Skeletal muscle cell (primary cell): Measurements from ENCODE around the gene LBX2.
"Not testable (repeated sequence)": the region's sequence is repeated elsewhere in the genome, so short reads cannot be mapped to it uniquely, and the experiment has no call there.

Source experiments
- DNase-seq: peaks from one replicate; pipeline ENCODE4 v3.0.0-alpha.2; 2010; ENCODE audit warnings: low read depth
- H3K4me3 ChIP-seq: 2 replicates; pipeline ENCODE4 v1.5.1; 2011; ENCODE audit warnings: low read depth, mild to moderate bottlenecking, control low read depth, low read length, moderate library complexity

The LBX2 gene

DNA sequence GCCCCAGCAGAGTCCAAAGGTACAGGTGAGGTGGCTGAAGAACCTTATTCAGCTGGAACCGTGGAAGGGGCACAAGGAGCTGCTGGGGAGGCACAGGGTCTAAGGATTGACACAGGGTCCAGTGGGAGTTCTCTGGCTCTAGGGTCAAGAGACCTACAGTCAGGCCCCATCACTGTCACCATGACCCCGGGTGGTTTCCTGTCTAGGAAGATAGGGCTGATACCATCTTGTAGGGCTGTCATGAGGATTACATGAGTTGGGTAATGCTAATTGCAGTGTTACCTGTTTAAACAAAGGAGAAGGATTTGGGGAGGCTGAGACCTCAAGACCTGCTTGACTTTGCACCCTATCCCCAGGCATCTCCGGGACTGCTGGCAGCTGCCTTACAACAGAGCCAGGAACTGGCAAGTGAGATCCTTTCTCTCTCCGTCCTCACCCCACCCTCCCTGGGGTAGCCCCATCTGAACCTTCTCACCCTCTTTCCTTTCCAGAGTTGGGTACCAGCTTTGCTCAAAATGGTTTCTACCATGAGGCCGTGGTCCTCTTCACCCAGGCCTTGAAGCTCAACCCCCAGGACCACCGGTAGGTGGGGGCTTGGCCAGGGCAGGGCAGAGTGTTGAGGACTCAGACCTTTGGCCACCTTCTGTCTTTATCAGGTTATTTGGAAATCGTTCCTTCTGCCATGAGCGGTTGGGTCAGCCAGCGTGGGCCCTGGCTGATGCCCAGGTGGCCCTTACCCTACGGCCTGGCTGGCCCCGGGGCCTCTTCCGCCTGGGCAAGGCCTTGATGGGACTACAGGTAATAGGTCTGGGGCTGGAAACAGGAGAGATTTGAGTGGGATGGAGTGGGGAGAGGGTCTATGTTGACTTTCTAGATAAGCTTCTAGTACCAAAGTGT lies 7.5 kb downstream of the LBX2 start:
- DNase-seq: no peak
- no peak overlapping the region for H3K4me3 ChIP-seq

DNA sequence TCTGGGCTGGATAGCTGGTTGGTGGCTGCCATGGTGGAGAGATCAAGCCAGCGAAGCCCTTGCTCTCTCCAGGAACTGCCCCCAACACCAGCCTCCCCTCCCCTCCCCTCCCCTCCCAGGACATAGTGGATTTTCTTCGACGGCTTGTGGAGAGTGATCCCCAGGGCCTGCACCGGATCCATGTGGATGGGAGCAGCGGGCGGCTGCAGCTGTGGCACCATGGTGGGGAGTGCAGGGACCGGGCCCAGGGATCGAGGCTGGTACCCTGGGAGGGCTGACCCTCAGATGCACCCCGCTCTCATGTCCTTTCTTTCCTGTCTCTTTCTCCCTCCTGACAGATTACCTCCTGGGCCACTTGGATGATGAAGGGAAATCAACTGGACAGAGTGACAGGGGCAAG lies 9.5 kb downstream of the LBX2 start:
- no peak for DNase-seq
- H3K4me3 ChIP-seq: no peak overlapping the region

DNA sequence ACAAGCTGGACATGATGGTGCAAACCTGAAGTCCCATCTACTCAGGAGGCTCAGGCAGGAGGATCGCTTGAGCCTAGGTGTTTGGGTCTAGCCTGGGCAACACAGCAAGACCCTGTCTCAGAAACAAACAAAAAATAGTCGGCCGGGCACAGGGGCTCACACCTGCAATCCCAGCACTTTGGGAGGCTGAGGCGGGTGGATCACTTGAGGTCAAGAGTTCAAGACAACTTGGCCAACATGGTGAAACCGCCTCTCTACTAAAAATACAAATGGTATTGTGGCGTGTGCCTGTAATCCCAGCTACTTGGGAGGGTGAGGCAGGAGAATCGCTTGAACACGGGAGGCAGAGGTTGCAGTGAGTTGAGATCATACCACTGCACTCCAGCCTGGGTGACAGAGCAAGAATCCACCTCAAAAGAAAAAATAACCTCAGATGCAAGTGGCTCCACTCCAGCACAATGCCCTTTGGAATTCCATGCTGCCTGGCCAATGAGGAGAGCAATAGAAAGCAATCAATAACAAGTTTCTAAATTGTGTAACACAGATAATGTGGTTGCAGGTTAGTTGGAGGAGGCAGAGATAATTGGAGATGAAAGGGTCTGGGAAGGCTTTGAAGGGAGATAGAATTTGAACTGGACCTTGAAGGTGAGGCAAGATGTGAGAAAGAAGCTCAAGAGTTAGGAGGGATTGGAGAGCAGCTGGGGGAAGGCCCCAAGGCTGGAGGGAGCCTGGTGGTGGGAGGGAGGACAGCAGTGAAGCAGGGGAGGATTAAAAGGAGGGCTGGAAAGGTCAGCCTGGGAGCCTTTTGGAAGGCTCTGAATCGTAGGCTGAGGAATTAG lies 10.5 kb downstream of the LBX2 start:
- DNase-seq: no peak
- no peak overlapping the region for H3K4me3 ChIP-seq

DNA sequence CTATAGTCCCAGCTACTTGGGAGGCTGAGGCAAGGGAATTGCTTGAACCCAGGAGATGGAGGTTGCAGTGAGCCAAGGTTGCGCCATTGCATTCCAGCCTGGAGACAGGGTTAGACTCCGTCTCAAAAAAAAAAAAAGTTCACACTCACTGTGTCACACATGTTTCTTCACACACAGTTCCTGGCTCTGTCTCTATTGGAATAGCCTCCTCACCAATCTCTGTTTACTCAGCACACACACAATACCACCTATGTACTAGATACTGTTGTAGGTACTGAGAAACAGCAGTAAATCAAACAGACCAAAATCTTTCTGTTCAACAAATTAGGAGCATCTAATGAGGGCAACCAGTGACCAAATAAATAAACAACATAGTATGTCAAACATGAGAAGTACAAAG lies 13.3 kb downstream of the LBX2 start:
- H3K4me3 ChIP-seq: no peak overlapping the region
- no peak for DNase-seq

DNA sequence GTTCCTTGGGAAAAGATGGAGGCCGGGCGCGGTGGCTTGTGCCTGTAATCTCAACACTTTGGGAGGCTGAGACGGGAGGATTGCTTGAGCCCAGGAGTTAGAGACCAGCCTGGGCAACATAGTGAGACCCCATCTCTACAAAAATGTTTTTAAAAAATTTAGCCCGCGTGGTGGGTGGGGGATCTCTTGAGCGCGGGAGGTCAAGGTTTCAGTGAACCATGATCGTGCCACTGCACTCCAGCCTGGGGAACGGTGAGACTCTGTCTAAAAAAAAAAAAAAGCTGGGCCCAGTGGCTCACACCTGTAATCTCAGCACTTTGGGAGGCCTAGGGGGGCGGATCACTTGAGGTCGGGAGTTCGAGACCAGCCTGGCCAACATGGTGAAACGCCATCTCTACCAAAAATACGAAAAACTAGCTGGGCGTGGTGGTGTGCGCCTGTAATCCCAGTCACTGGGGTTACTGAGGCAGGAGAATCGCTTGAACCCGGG lies 15.7 kb downstream of the LBX2 start:
- DNase-seq: not testable (repeated sequence)
- peak overlapping the region; percentile 90 for H3K4me3 ChIP-seq

DNA sequence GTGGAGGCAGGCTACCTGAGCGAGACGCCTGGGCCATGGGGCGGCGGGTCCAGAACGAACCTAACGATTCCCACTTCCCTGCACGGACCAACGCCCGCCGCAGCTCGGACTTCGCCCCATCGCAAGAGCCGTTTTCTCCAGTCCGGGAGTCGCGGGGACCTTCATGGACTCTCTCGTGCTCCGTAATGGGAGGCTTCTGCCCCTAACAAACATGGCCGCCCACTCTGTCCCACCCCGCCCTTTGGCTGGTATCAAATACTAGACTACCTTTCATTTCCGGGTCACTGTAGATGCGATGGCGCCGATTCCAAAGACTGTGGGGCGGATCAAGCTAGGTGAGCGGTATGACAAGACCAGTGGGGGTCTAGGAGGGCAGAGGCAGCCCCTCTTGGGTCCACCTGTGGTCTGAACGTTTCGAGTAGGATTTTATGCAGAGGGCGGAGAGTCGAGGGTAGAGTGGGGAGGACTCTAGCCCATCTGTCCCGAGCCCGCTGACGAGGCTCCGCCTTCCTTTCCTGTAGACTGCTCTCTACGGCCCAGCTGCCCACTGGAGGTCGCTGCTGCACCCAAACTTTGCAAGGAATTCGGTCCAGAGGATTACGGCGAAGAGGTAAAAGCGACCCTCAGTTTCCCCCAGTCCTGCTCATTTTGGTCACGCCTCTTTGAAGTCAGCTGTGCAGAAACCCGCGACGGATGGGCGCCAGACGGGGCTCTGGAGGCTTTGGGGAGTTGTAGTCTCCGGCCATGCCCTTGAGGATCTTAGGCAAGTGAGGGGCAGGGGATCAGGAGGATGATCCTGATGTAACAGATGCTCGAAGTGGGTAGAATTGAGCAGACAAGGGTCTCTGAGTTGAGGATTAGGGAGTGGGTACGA lies 16.4 kb downstream of the LBX2 start, which contains the start of the genes CCDC142 and TTC31:
Gene CCDC142, minus strand, starts transcription at position 198 of the 874 bp plus-strand sequence. Its CDS starts 161 bp downstream, at position 37.
Gene TTC31, plus strand, starts transcription at position 281 of the 874 bp plus-strand sequence. Its CDS starts 15 bp downstream, at position 296.
- H3K4me3 ChIP-seq: peak within 1 kb of the TSS; percentile 90

DNA sequence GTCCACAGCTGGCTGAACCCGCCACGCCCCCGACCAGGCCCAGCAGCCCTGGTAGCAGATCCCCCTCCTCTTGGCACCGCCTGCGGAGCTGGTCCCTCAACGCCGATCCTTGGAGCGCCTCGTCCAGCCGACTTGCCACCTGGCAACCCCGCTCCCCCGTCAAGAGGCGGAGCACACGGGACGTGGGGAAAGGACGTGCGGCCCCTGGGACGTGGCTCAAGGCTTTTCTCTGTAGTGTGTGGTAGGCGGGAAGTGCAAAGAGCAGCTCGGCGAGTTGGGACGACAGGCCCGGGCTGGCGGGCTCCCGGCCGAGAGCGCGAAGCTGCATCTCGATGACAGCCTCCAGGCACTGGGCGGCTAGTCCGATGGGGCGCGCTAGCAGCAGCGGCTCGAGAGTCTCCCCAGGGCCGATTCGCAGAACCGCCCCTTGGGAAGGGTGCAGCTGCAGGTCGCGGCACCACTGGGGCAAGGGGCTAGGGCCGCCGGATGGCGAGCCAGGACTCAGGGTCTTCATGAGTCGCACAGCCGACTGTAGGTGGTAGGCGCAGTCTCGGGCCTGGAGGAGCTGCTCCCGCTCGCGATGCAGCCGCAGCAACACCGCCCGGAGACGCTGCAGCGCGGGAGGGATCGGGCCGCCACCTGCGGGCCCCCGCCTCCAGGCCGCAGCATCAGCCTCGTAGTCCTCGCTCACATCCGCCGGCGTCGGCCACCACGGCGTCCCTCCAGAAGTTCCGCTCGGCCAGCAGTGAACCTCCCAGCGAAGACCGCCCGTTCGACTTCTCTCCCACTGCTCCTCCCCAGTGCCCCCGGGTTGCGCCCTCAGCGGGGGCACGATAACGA lies 17.2 kb downstream of the LBX2 start:
- H3K4me3 ChIP-seq: peak overlapping the region; percentile 90
- no peak for DNase-seq

More for the DNA sequence above, 16.4 kb downstream of the LBX2 start, which contains the start of the genes CCDC142 and TTC31:
- DNase-seq: peak; percentile 75

DNA sequence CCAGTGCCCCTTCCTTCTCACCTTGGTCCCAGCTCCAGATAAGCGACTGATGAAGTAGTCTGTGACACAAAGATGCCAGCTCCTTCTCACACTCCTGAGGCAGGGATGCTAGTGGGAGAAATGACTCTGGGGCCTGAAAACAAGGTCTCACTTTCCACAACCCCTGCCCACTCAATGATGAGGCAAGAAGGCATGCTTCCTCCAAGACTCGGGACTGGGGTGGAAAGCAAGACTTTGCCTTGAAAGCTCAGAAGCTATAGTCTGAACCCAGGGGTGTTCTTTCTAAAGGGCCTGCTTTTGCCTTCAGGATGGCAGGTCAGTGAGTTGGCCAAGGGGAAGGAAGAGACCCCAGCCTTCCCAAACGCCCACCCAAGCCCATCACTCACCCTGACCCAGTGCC lies 18.0 kb downstream of the LBX2 start:
- no peak for DNase-seq
- H3K4me3 ChIP-seq: peak overlapping the region; percentile 90

DNA sequence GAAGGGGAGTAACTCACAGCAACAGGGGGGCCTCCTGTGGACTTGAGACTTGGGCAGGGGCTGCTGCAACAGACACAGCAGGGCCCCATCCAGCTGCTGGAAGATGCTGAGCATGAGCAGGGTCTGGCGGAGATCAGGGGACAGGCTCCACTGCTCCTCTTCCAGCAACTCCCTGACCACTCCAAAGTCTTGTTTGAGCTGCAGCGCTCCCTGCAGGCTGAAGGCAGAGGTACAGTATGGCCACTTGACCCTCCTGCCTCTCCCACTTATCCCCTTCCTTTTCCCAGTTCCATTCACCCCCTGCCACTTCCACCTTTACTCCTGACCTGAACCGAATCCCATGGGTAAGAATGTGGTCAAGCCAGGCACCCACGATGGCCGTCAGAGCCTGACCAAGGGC lies 24.5 kb downstream of the LBX2 start:
- H3K4me3 ChIP-seq: no peak overlapping the region
- DNase-seq: no peak

DNA sequence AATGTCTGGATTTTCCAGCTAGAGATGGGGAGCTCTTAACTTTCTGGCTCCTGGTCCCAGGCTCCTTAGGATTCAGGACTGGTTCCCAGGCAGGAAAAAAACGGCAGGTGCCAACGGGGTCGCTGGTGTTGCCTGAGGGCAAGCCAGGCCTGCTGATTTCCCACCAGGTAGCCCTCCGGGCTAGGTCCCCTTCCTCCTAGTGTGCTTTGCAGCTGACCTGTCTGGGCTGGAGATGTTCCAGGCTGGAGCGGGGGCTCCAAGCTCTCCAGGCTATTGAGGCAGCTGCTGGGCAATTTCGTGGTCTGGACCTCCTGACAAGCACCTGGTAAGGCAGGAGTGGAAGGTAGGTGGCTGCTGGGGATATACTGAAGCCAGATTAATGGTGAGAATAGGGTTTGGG lies 24.9 kb downstream of the LBX2 start:
- DNase-seq: no peak
- H3K4me3 ChIP-seq: no peak overlapping the region

DNA sequence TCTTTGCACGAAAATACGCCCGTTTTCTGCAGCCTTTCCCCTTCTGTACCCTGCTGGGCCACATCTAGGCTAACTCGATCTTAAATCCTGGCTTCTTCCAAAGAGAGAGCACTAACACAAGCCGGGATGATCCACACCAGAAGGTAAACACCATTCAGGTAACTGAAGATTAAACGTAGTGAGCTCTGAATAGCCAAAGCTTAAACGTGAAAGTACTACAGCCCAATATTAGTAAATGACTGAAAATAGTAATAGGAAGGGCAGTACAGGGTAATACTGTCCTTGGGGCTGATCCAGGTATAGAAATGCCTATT lies 26.5 kb downstream of the LBX2 start:
- H3K4me3 ChIP-seq: peak overlapping the region; percentile 83
- no peak for DNase-seq

DNA sequence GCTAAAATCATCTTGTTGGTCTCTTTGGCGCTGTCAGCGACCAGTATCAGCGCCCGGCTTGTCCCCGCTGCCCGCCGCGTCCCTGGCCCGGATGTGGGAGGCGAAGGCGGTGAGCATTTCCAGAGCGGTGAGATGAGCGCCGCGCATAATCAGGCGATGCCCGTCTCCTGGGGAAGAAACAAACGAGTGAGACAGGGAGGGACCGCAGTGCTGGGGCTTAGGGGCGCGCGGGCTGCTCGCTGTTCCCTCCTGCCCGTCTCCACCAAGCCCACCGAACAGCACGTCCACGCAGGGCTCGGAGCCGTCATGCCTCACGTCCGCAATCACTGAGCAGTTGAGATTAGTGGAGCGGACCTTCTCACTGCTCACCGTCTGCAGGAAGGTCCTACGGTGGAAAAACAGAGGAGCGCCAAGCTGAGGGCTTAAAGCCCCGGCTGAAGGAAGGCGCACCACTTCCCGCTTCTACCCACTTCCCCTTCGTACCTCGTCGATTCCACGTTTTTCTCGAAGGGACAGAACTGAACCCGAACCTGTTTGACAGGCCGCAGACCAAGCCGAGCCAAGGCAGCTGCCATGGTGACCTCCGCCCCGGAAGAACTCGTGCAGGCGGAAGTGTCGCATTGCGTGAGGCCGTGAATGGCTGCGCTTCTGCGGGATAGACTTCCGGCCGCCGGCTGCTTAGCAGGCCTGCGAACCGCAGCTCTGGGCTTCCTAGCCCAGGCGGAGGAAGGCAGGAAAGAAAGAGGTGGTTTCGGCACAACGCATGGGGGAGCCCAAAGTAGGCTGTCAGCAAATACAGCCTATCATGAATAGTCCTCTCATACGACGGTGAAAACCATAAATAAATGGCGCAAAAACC lies 27.1 kb downstream of the LBX2 start, which contains the start of gene MRPL53:
Gene MRPL53, minus strand, starts transcription at position 595 of the 859 bp plus-strand sequence. Its CDS starts 20 bp downstream, at position 575.
- DNase-seq: peak; percentile 84
- H3K4me3 ChIP-seq: peak within 1 kb of the TSS; percentile 83

DNA sequence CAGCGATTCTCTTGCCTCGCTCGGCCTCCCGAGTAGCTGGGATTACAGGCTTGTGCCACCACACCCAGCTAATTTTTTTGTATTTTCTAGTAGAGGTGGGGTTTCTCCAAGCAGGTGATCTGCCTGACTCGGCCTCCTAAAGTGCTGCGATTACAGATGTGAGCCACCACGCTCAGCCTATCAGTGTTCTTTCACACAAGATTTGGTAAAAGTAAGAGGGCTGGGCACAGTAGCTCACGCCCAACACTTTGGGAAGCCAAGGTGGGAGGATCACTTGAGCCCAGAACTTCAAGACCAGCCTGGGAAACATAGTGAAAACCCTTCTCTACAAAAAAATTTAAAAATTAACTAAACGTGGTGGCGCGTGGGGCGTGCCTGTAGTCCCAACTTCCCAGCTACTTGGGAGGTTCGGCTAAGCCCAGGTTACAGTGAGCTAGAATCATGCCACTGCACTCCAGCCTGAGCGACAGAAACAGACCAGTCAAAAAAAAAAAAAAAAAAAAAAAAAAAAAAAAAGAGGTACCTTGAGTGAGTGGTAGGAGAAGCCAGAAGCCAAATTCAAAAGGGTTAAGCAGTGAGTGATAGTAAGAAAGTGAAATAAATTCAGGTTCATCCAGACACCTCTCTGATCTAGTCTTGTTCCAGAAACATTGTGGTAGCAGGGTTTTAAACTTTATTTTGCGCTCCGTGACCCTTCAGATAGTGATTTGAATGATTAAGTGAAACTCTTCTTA lies 27.9 kb downstream of the LBX2 start:
- DNase-seq: no peak
- H3K4me3 ChIP-seq: peak overlapping the region; percentile 83

DNA sequence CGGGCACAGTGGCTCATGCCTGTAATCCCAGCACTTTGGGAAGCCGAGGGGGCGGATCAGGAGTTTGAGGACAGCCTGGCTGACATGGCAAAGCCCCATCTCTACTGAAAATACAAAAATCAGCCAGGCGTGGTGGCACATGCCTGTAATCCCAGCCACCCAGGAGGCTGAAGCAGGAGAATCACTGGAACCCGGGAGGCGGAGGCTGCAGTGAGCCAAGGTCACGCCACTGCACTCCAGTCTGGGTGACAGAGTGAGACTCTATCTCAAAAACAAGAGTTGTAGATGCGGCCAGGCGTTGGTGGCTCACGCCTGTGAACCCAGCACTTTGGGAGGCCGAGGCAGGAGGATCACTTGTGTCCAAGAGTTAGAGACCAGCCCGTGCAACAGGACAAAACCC lies 28.7 kb downstream of the LBX2 start:
- not testable (repeated sequence) for DNase-seq, H3K4me3 ChIP-seq

DNA sequence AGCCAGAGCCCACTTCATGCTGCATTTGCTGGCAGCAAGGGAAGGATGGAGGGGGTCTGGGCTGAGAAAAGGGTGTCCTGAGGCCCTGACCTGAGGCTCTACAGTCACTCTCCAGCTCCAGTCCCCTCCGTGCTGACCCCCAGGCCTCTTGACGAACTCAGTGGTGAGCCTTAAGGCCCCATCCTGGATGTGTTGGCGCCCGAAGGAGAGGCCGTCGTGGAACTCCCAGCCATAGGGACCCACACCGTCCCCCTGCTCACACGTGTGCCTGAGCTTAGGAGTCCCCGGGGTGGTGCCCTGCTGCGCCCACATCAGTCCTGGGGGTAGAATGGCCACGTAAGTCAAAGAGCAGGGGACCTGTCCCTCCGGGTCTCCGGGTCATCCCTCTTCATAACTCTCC lies 35.0 kb downstream of the LBX2 start:
- no peak for DNase-seq
- peak overlapping the region; percentile 90 for H3K4me3 ChIP-seq

DNA sequence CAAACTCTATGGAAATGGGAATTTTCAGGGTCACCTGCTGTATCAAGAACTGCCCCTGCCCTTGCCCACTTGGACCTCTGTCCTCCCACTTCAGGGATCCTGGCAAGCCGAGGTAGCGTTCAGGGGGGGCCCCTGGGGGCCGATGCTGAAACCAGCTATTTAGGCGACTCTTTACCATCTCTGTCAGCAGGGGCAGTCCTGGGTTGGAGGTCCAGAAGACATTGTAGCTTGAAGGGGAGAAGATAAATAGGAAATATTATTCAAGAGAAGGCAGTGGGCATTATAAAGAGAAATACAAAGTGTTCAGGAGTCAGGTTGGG lies 36.7 kb downstream of the LBX2 start:
- DNase-seq: no peak
- H3K4me3 ChIP-seq: no peak overlapping the region
